PC-3 (cell line): ENCODE measurements around the gene NFIX.

Experiments used
- CTCF ChIP-seq: fragments of 300-600 bp; sonication (generic); conservative IDR thresholded peaks from 2 replicates; pipeline ENCODE4 v1.5.1; 2017; ENCODE audit warnings: antibody characterized with exemption, low read depth, mild to moderate bottlenecking, low read length
- EZH2 ChIP-seq: fragments of 300-600 bp; sonication (generic); IDR thresholded peaks from one replicate; pipeline ENCODE4 v1.6.1; 2017; ENCODE audit warnings: antibody characterized with exemption, mild to moderate bottlenecking, low read length; ENCODE audit not compliant: unreplicated experiment
- EZH2phosphoT487 ChIP-seq: fragments of 300-600 bp; sonication (generic); IDR thresholded peaks from 2 replicates; pipeline ENCODE4 v1.6.1; 2018; ENCODE audit warnings: mild to moderate bottlenecking, antibody characterized with exemption, low read length, borderline replicate concordance

- TF ChIP-seq CTCF, result no peak
- no peak for TF ChIP-seq EZH2
- TF ChIP-seq EZH2phosphoT487, result no peak
Observed at GRCh38 chr19:13120817-13121216, 125.5 kb downstream of the NFIX start.
